Gastroesophageal sphincter (tissue), 4 donors: ENCODE data around the gene KIRREL1. TPM values are rescaled to one million over a fixed set of nuclear protein-coding genes. Genes with fewer than 3 reads are reported as not detected.
A peak's percentile ranks its signal among the peaks of the same experiment; 100 is the strongest.

Experiments used
- ATAC-seq: fragments of 150-250 bp; one replicate; pipeline ENCODE4 v1.9.1; 2016; ENCODE audit warnings: mild to moderate bottlenecking, moderate library complexity
- H3K27ac ChIP-seq, 4 donors: fragments of 200-600 bp; sonication (generic) in 3 of 4; 1 replicate in 3 of 4; 2 replicates in 1 of 4; pipeline ENCODE4 v1.5.1; 2016 to 2019
- H3K27me3 ChIP-seq: fragments of 200-600 bp; sonication (generic); one replicate; pipeline ENCODE4 v1.5.1; 2019
- H3K36me3 ChIP-seq, 2 donors: fragments of 200-600 bp; sonication (generic); one replicate each; pipeline ENCODE4 v1.5.1; 2019; ENCODE audit warnings: control low read depth in 1 of 2
- H3K4me1 ChIP-seq, 3 donors: fragments of 200-600 bp; sonication (generic); 1 replicate in 2 of 3; 2 replicates in 1 of 3; pipeline ENCODE4 v1.5.1; 2016 to 2019; ENCODE audit warnings: control low read depth in 2 of 3
- H3K4me3 ChIP-seq, 2 donors: fragments of 200-600 bp; sonication (generic); one replicate each; pipeline ENCODE4 v1.5.1; 2019; ENCODE audit warnings: mild to moderate bottlenecking in 1 of 2, moderate library complexity in 1 of 2
- H3K9me3 ChIP-seq, 3 donors: fragments of 200-600 bp; sonication (generic); one replicate each; pipeline ENCODE4 v1.5.1; 2017 to 2019; ENCODE audit warnings: control low read depth in 2 of 3
- CTCF ChIP-seq, 4 experiments: fragments of 200-600 bp in 2 of 4; fragments of 450-650 bp in 2 of 4; sonication (generic) in 1 of 4; IDR thresholded peaks; one replicate each; pipeline ENCODE4 v1.5.1; 2017 to 2019; ENCODE audit warnings: antibody characterized with exemption in 4 of 4, mild to moderate bottlenecking in 2 of 4, moderate library complexity in 2 of 4
- EP300 ChIP-seq: sonication (generic); formaldehyde crosslinking; IDR thresholded peaks from one replicate; pipeline ENCODE4 v1.6.1; 2017; ENCODE audit warnings: antibody characterized with exemption, mild to moderate bottlenecking
- POLR2A ChIP-seq, 2 donors: fragments of 450-650 bp; IDR thresholded peaks; one replicate each; pipeline ENCODE4 v1.6.1; 2017; ENCODE audit warnings: antibody characterized with exemption in 2 of 2, mild to moderate bottlenecking in 2 of 2, moderate library complexity in 1 of 2
- POLR2AphosphoS5 ChIP-seq: sonication (generic); formaldehyde crosslinking; IDR thresholded peaks from one replicate; pipeline ENCODE4 v1.6.1; 2017; ENCODE audit warnings: antibody characterized with exemption
- WGBS, 2 donors: methylation state at CpG; one replicate each; pipeline ENCODE4 v1.1.5; 2018; ENCODE audit warnings: low coverage in 1 of 2; 5-methylcytosine and 5-hydroxymethylcytosine counted together
- total RNA-seq, 4 donors: library from RNA; depleted of rRNA; stranded (reverse); fragments of >200 nt; gene quantifications; one replicate each; pipeline ENCODE4 v1.1.0, GENCODE V29; 2016

KIRREL1 gene
- total RNA-seq, 4 donors from 2014 or later = 43.1 to 73.1 (median 48.1) TPM

GRCh38 chr1:157965584-157965983 is 27.9 kb upstream of the KIRREL1 start:
- no peak for TF ChIP-seq EP300
- no peak for TF ChIP-seq POLR2A (IDR thresholded peaks at IDR 0.05)
- TF ChIP-seq POLR2AphosphoS5 = no peak
- TF ChIP-seq CTCF (IDR thresholded peaks at IDR 0.05) = no peak
- H3K4me1 ChIP-seq = peaks cover 0 to 20% (median 4%) of the 10 kb centered on the region in 3 donors

GRCh38 chr1:157966031-157966537 is 27.4 kb upstream of the KIRREL1 start:
- TF ChIP-seq POLR2AphosphoS5 (peak; percentile 18), CTCF (IDR thresholded peaks at IDR 0.05) (no peak)
- Histone ChIP-seq H3K27ac (no peak overlapping the region), H3K36me3 (no peaks in the 10 kb centered on the region), H3K9me3 (peaks cover 0 to 7% (median 0%) of the 10 kb centered on the region in 3 donors), H3K4me1 (peaks cover 0 to 20% (median 4%) of the 10 kb centered on the region in 3 donors), H3K4me3 (no peak overlapping the region), H3K27me3 (peaks cover 27% of the 10 kb centered on the region)
- no peak for ATAC-seq
- WGBS, 2 donors = 49 to 63% methylated on average over 3 to 9 of the region's 9 CpGs

More at GRCh38 chr1:157965584-157965983, 27.9 kb upstream of the KIRREL1 start:
- H3K36me3 ChIP-seq = no peaks in the 10 kb centered on the region
- H3K27ac ChIP-seq = no peak overlapping the region
- ATAC-seq = no peak
- no peak overlapping the region for H3K4me3 ChIP-seq
- 57 to 73% methylated on average over 5 to 6 of the region's 8 CpGs for WGBS, 2 donors
- H3K9me3 ChIP-seq = peaks cover 0 to 7% (median 0%) of the 10 kb centered on the region in 3 donors
- peaks cover 32% of the 10 kb centered on the region for H3K27me3 ChIP-seq

DNA sequence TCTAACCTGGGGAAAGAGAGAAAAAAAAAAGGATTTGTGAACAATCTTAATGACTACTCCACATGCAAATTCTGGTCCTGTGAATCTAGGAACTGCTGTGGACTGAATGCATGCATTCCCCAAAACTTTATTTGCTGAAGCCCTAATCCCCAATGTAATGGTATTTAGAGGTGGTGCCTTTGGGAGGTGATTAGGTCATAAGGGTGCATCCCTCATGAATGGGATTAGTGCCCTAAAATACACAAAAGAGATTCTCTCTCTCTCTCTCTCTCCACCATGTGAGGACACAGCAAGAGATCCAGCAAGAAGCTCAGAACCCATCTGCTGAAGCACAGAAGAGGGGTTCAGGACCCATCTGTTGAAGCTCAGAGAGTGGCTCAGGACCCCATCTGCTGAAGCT is 26.2 kb upstream of the KIRREL1 start:
- H3K4me1 ChIP-seq = peaks cover 0 to 20% (median 4%) of the 10 kb centered on the region in 3 donors
- no peaks in the 10 kb centered on the region for H3K36me3 ChIP-seq
- no peak overlapping the region for H3K4me3 ChIP-seq
- H3K9me3 ChIP-seq = peaks cover 0 to 7% (median 0%) of the 10 kb centered on the region in 3 donors
- TF ChIP-seq POLR2A (IDR thresholded peaks at IDR 0.05) (no peak), EP300 (no peak), POLR2AphosphoS5 (no peak), CTCF (IDR thresholded peaks at IDR 0.05) (no peak)
- H3K27ac ChIP-seq = no peak overlapping the region
- H3K27me3 ChIP-seq = peaks cover 16% of the 10 kb centered on the region
- ATAC-seq = no peak

GRCh38 chr1:157968508-157968907 is 24.9 kb upstream of the KIRREL1 start:
- Histone ChIP-seq H3K4me1 (peaks cover 0 to 17% (median 4%) of the 10 kb centered on the region in 3 donors), H3K36me3 (no peaks in the 10 kb centered on the region), H3K27ac (peak overlapping the region in 2 of 4 donors; percentile 12 to 15), H3K27me3 (peaks cover 5% of the 10 kb centered on the region), H3K4me3 (no peak overlapping the region), H3K9me3 (peaks cover 0 to 7% (median 0%) of the 10 kb centered on the region in 3 donors)
- TF ChIP-seq EP300 (no peak), CTCF (IDR thresholded peaks at IDR 0.05) (no peak), POLR2A (IDR thresholded peaks at IDR 0.05) (no peak), POLR2AphosphoS5 (no peak)
- WGBS, 2 donors = 0 to 34% methylated on average over 1 to 7 of the region's 7 CpGs
- ATAC-seq = peak; percentile 24

DNA sequence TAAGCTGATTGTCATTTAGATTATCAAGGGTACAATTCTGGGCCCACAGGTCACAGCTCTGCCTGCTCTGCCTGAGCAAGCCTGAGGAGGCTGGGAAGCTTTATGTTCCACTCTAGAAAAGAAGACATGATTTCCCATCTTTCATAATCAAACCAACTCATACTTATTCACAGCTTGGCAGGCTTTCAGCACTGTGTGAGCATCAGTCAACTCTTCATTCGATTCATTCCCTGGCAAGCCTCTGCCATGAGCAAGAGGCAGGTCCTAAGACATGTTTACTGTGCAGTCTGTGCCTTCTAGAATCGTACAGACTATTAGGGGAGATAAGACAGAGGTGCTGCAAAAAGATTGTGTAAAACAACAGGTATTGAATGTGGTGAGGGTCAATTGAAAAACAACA is 24.5 kb upstream of the KIRREL1 start:
- TF ChIP-seq POLR2AphosphoS5 (no peak), POLR2A (IDR thresholded peaks at IDR 0.05) (no peak), CTCF (IDR thresholded peaks at IDR 0.05) (no peak), EP300 (no peak)
- Histone ChIP-seq H3K27ac (peak overlapping the region in 2 of 4 donors; percentile 12 to 15), H3K9me3 (peaks cover 0 to 7% (median 0%) of the 10 kb centered on the region in 3 donors), H3K4me3 (no peak overlapping the region), H3K27me3 (peaks cover 1% of the 10 kb centered on the region), H3K4me1 (peaks cover 0 to 14% (median 4%) of the 10 kb centered on the region in 3 donors), H3K36me3 (no peaks in the 10 kb centered on the region)
- WGBS, 2 donors = 22 to 25% methylated on average over 2 of the region's 2 CpGs
- peak; percentile 23 for ATAC-seq
